B cell (primary cell): ENCODE results near the gene MYZAP.

Source experiments
- CTCF ChIP-seq: fragments of 200-600 bp; IDR thresholded peaks from one replicate; pipeline ENCODE4 v1.8.0; 2022; ENCODE audit warnings: antibody characterized with exemption, mild to moderate bottlenecking
- EZH2 ChIP-seq: IDR thresholded peaks from 2 replicates; pipeline ENCODE4 v1.6.1; 2012; ENCODE audit warnings: borderline replicate concordance, low read depth, mild to moderate bottlenecking, moderate library complexity, low read length; ENCODE audit not compliant: insufficient read depth, poor library complexity, severe bottlenecking

- TF ChIP-seq CTCF (no peak), EZH2 (no peak)
Measured at GRCh38 chr15:57720867-57721266, 129.2 kb downstream of the MYZAP start.
